D721Med (cell line): Measurements from ENCODE around the gene GGA2.
"Not testable (repeated sequence)": the region's sequence is repeated elsewhere in the genome, so short reads cannot be mapped to it uniquely, and the experiment has no call there.

ENCODE experiments used
- DNase-seq: peaks from one replicate; pipeline ENCODE4 v3.0.0; 2011; ENCODE audit warnings: low spot score; ENCODE audit not compliant: insufficient read length
- FAIRE-seq: peaks from 2 replicates; lab custom pipeline; 2011; peaks lifted over from hg19 to GRCh38; lab: Jason Lieb, UNC
- CTCF ChIP-seq: IDR thresholded peaks from 2 replicates; pipeline ENCODE4 v1.5.1; 2012; ENCODE audit warnings: mild to moderate bottlenecking, control low read depth; ENCODE audit not compliant: insufficient read depth; ENCODE audit errors: missing control alignments

Gene GGA2

DNA sequence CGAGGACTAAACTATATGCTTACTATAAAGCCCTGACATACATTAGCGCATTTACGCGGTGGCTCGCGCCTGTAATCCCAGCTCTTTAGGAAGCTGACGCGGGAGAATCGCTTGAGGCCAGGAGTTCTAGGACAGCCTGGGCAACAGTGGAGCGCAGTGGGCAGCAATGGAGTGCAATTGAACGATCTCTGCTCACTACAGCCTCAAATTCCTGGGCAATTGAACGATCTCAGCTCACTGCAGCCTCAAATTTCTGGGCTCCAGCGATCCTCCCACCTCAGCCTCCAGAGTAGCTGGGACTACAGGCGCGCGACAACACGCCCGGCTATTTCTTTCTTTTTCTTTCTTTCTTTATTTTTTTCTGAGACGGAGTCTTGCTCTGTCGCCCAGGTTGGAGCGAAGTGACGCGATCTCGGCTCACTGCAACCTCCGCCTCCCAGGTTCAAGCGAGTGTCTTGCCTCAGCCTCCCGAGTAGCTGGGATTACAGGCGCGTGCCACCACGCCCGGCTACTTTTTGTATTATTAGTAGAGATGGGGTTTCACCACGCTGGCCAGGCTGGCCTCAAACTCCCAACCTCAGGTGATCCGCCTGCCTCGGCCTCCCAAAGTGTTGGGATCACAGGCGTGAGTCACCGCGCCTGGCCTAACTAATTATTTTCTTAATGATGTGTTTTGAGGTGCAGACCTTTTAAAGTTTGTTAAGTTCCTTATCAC is 56.8 kb downstream of the GGA2 start:
- no peak for TF ChIP-seq CTCF
- DNase-seq (no peak), FAIRE-seq (no peak)

GRCh38 chr16:23452572-23453337 is 57.5 kb downstream of the GGA2 start, which contains the start of gene COG7:
COG7 (minus strand) TSS chr16:23453189; CDS start chr16:23452994, 195 bp downstream.
- FAIRE-seq: no peak
- TF ChIP-seq CTCF: no peak
- DNase-seq: peak; percentile 69

DNA sequence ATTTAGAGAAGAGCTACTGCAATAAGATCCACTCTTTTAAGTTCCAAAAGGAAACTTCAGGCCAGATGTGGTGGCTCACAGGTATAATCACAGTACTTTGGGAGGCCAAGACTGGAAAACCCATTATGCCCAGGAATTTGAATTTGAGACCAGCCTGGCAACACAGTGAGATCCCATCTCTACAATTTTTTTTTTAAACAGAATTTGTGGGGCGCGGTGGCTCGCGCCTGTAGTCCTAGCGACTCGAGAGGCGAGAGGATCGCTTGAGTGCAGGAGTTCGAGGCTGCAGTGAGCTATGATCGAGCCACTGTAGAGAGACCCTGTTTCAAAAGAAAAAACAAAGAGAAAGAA is 58.1 kb downstream of the GGA2 start:
- DNase-seq (no peak), FAIRE-seq (no peak)
- no peak for TF ChIP-seq CTCF

- no peak for DNase-seq
- no peak for FAIRE-seq
- no peak for TF ChIP-seq CTCF
Measured at GRCh38 chr16:23448392-23448791, 61.9 kb downstream of the GGA2 start.

DNA sequence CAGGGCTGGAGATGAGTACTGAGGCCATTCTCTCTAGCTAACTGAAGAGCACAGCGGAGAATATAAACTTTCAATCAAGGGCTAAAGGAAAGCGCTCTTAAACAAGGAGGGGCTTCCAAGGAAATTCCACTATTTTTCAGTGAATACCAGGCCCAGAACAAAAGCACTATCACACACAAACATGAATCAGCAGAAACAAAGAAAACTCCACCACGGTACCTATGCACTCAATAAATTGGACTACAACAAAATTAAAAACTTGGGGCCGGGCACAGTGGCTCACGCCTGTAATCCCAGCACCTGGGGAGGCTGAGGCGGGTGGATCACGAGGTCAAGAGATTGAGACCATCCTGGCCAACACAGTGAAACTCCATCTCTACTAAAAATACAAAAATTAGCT is 72.8 kb downstream of the GGA2 start:
- FAIRE-seq, DNase-seq: not testable (repeated sequence)

- no peak for FAIRE-seq
- TF ChIP-seq CTCF: no peak
- no peak for DNase-seq
Measured at GRCh38 chr16:23436951-23437350, 73.3 kb downstream of the GGA2 start.

DNA sequence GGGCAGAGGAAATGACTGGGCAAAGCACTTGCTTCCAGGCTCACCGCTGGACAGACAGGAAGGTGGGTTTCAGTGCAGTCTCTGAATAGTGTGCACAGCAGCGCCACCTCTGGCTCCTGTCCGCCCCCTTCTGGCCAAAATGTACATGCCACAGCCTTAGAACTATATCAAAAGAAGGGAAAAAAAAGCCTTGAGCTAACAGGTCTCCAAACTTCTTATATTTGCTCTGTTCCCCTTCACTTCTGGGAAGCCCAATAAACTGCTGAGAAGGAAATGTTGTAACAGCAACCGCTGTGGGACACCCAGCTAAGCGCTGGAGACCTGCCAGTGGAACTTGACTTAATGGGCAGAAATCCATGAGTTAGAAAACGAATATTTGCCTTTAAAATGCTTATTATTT is 74.8 kb downstream of the GGA2 start:
- TF ChIP-seq CTCF: peak; percentile 92
- FAIRE-seq (no peak), DNase-seq (peak; percentile 43)
